Measurements from ENCODE around the gene ABLIM2.

ABLIM2 gene

DNA sequence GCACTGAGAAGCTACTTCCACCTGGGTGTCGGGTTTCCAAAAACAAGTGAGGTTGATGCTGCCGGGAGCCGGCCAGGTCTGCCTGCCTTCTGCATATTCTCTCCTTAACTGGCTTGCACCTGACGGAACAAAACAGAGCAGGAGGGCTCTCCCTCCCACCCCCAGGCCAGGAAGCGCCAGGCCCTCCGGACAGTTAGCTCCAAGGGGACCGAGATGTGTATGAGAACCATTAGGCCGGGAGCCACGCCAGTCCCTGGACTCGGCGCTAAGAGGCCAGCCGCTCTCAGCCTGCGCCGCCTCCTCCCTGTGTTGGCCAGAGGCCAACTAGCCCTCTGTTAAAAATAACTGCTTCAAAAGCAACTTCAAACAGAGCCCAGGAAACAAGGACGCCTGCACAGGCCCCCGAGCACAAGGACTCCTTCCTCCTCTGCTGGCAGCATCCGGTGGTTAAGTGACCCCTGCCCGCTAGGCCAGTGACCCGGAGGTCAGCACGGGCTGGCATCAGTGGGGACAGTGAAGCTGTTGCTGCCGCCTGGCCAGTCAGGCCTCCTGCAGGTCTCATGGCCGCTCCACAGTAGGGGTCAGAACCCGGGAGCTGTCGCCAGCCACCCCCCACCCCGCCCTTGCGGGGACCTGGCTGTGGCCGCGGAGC, 107.9 kb downstream of the ABLIM2 start:
- DNase-seq (ENCODE audit: low read depth in 2 of 2, low spot score in 1 of 2): no peak

DNA sequence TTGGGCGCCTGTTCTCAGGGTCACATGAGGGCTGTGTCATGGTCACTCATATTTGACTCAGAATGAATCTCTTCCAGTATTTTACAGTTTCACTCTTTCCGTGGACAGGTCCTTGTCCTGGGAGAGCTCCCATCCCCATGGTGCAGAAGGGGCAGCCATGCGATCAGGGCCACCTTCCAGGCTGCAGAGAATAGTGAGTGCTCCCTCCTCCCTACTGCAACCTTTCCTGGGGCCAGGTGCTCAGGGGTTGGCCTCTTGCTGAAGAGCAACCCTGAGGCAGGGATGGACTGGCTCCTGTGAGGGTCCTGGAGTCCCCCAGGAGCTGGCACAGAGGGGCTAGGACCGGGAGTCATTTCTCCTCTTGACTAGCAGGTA, 108.4 kb downstream of the ABLIM2 start:
- no peak for DNase-seq (ENCODE audit: low read depth in 2 of 2, low spot score in 1 of 2)

DNA sequence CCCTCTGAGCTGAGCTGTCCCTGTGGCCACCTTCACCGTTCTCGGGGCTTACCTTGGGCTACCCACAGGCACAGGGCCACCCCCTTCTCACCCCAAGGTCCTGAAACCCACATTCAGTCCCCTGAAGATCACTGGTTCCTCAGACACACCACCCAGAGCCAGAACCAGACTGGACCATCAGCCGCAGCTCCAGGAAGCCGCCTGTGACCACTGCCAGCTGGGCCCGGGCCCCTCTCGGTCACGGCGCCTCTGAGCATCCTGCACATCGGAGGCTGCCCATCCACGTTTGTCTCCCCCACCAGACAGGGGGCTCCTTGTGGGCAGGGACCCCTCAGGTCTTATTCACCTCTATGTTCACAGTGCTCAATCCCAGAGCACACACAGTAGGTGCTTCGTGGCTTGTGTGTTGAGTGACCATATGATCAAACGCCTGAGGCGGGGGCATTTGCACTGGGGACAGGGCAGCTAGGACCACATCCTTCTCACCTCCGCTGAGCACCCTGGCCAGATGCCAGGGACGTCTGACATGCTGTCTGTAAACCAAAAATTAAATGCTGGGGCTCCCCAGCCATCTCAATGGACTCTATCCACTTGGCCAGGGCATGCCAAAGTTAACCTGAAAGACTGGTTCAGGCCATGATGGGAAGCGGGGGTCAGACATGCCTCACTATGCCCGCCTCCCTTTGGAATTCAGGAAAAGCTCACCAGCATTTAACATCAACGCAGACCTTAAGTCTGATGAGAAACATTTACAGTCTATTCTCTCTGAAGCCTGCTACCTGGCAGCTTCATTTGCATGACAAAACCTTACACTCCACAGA, 109.5 kb downstream of the ABLIM2 start:
- DNase-seq (ENCODE audit: low read depth in 2 of 2, low spot score in 1 of 2): no peak

DNA sequence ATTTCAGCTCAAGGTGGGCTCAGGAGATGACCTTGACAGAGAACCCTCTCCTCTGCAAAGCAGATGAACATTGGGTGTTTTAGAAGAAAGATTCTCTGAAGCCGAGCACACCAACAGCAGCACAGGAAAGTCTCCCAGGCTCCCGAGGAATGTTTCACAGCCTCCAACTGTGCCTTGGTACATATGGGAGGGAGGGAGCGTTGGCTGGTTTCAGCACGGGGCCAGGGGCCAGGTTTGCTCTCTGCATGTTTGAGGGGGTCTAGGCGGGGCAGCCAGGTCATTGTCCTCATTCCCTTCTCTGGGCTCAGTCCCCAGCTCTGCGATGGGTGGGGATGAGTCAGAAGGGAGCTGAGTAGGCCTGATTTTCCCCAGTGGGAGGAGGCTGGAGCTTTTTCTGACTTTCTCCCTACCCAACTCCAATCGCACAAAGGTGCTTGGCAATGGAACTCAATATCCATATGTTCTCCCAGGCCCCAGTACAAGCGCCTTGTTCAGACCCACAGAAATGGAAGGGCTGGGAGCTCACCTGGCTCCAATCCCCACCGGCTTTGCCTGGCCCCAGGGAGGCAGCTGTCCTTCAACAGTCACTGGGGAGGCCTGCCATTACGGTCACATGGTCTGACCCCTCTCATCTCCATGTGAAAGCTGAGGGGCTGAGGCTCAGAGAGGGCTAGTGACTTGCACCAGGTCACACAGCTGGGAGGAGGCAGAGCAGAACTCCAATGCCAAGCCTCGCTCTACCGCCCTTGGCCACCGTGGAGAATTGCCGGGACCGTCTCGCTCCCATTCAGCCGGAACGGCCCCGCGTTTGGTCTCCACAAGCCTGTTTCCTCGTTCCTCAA, 110.6 kb downstream of the ABLIM2 start:
- DNase-seq (ENCODE audit: low read depth in 2 of 2, low spot score in 1 of 2): no peak

DNA sequence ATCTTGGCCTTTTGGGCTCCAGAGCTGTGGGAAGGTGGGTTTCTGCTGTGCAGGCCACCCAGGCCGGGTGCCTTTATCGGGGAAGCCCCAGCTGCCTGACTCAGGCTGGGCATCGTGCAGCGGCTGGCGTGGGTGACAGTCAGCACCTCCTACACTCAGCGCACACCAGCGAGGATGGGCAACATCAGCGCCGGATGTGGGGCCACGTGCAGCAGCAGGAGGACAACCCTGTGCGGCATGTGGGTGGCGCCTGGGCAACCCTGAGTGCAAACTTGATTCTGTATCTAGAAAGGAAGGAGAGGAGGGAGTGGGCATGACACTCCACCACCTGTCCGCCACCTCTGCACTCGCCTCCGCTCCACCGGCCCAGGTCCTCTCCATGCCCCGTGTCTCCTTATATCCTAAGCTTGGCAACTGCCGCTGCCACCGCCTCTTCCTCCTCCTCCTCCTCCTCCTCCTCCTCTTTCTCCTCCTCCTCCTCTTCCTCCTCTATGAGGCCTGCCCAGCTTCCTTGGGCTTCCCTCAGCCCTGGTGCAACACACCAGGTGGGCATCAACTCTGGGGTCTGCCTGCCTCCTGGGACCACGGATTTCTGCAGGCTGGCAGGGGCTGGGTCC, 111.6 kb downstream of the ABLIM2 start:
- peak in 1 of 2 donors; percentile 27 for DNase-seq (ENCODE audit: low read depth in 2 of 2, low spot score in 1 of 2)

DNA sequence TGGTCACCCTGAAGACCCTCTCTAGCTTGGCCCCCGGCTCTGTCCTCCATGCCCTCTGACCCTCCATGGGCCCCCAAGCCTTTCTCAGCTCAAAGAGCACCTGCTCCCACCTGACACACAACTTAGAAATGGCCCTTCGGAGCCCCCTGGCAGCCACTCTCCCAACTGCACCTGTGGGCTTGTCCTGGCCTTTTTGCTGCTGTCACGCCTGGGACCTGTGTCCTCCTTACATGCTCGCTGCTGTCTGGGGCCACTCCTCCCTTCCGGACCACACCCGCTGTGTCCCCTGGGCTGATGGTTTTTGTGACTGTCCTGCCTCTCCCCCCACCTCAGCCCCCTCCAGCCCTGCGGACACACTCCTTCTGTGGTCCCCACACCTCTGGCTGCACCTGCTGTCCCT, 112.7 kb downstream of the ABLIM2 start:
- no peak for DNase-seq (ENCODE audit: low read depth in 2 of 2, low spot score in 1 of 2)

DNA sequence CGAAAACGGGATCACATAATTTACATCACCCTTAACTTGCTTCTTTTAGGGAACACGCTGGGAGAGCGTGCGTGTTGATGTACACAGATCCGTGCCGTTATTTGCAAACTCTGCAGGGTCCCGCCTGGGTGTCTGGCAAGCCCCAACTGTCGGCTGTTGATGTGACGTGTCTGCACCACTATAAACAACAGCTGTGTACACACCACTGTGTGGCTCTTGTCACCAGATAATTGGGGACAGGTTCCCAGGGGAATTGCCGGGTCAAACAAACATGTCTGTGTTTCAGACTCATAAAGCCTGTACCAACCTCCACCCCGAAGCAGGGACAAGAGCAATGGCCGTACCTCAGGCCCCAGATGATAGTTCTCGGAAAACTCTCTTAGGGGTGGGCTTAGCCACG, 113.9 kb downstream of the ABLIM2 start:
- DNase-seq (ENCODE audit: low read depth in 2 of 2, low spot score in 1 of 2): no peak

DNA sequence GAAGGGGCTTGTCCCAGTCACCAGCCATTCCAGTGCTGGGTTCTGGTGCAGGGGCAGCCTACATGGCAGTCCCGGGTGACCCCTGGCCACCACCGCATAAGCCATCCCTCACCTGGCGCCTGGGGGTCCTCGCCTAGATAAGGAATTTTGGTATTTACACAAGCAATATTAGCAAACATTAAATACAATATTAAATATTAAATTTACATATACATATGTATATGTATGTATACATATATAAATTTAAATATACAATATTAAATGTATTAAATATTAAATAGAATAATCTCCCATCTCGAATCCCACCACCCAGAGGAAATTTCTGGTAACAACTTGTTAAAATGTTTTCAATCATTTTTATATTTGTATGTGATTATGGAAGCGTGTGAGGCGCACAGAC, 114.4 kb downstream of the ABLIM2 start:
- DNase-seq (ENCODE audit: low read depth in 2 of 2, low spot score in 1 of 2): no peak

DNA sequence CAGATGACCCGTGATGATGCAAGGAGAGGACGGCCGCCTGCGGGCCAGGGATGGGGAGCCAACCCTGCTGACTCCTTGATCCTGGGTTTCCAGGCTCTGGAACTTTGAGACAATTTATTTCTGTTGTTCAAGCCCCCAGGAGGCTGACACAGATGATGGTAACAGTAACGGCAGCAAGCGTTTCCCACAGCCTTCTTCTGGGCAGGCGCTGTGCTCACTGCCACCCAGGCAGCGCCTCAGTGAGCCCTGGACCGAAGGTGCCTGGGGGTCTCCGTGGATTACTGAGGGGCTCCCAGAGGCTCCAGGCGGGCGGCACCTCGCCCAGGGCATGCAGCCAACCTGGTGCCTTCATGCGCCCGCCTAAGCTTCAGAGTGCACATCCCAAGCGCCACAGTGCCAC, 115.0 kb downstream of the ABLIM2 start:
- DNase-seq (ENCODE audit: low read depth in 2 of 2, low spot score in 1 of 2): no peak

DNA sequence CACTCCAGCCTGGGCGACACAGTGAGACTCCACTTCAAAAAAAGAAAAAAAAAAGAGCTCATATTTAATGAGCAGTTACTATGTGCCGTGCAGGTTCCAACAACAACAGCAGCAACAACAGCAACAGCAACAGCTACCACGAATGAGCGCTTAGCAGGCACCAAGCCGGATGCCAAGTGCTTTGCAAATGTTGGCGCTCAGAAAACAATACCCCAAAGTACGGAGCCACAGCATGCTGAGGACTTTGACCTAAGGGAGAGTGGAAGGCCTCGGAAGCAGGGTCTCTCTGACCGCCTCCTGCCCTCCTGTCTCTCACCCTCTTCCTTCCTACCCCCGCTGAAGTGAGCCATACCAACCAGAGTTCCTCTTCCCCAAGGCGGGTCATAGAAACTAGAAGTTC, 116.7 kb downstream of the ABLIM2 start:
- DNase-seq (ENCODE audit: low read depth in 2 of 2, low spot score in 1 of 2): no peak

DNA sequence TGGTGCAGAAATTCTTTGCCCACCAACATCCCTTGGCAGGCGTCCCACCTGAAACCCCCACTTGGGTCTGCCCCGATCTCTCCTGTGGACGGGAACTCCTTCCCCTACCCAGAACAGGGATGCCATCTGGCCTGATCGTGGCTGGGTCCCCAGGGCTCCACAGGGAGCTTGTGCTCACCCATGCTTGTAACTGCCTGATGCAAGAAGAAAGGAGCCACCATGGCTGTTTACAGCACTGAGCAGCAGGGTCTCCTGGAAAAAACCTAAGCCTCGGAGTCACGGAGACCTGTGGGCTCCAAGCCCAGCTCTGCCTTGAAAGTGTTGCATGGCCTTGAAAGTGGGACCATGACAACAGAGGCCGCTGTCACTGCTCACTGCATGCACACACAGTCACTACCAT, 117.4 kb downstream of the ABLIM2 start:
- DNase-seq (ENCODE audit: low read depth in 2 of 2, low spot score in 1 of 2): no peak

DNA sequence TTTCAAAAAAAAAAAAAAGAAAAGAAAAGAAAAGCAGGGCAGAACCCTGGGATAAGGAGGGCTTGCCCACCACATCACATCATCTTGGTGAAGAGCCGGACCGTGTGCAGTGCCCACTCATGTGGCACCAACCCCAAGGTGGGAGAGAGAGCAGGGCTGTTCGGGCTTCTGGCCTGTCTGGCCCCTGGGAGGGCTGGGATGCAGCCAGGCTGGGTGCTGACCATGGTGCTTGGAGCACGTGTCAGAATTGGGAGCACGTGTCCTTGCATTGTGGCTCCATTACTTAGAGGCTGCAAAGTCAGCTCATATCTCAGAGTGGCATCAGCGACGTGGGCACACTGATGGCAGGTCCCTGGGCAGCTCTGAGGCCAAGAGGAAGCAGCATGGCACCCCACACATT, 118.0 kb downstream of the ABLIM2 start:
- DNase-seq (ENCODE audit: low read depth in 2 of 2, low spot score in 1 of 2): no peak

DNA sequence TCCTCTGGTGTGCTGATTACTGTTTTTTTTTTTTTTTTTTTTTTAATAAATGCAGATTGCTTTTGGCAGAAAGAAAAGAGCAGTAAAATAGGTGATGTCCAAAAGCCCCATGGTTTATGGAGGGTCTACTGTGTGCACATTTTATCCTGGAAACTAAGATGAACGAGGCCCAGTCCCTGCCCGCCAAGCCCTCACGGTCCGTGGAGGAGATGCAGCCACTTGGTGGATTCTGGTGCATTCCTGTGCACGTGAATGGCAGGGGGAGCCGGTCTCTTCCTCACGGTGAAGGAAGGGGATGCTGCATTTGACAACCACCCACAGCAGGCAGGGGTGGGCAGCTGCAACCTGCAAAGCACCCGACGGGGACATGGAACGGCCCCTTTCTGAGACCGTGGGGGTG, 118.8 kb downstream of the ABLIM2 start:
- no peak for DNase-seq (ENCODE audit: low read depth in 2 of 2, low spot score in 1 of 2)

DNA sequence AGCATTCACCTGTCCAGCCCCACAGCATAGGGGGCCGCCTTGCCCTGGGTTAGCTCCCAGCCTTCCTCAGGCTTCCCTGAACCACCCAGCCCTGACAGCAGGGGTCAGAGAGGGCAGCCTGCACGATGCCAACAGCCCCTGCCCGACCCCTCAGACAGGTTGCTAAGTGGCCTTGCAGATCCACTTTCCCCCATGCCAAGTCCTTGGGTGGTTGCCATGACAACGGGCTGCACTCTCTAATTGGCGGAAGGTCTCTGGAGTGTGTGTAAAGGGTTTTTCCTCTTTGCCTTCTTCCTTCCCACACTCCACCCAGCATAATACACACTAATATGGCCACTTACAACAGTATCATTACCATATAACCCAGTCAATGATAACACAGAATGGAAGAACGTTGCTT, 119.3 kb downstream of the ABLIM2 start:
- DNase-seq (ENCODE audit: low read depth in 2 of 2, low spot score in 1 of 2): no peak

DNA sequence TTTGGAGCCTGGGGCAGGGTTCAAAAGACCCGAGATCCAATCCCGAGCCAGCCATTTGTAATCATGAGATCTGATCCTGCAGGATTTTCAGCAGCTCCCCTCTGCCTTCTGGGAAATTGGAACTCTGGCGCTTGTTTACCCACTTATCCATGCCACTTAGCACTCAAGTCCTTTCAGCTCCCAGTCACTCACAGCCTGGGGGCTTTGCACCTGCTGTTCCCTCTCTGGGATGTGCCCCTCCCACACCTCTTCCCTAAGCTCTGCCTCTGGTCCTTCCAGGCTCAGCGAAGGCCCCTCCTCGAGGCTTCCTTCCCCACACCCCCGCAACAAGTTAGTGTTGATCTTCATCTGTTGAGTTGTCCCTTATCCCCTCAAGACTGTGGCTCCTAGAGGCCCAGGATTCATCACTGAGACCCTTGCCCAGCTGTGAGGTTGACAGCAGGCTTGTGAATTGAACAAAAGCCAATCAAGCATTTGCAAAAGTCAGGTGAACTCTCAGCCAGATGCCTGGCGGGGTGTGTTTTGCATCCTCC, 119.8 kb downstream of the ABLIM2 start:
- DNase-seq (ENCODE audit: low read depth in 2 of 2, low spot score in 1 of 2): no peak

DNA sequence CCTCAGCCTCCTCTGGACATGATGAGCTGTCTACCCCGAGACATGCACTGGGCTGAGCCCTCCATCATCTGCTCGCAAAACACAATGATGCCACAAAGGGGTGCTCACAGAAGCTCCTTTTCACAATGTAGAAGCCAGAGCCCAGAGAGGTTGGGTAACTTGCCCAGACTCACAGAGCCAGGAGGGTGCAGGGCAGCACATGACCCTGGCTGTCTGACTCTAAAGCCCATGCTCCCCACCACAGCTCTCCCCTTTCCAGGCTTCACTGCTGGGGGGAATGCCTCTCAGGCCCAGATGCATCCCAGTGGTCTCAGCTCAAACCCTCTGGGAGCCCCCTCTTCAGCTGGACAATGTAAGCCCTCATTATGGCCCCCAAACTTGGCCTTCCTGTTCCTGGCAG, 120.5 kb downstream of the ABLIM2 start:
- DNase-seq (ENCODE audit: low read depth in 2 of 2, low spot score in 1 of 2): no peak

DNA sequence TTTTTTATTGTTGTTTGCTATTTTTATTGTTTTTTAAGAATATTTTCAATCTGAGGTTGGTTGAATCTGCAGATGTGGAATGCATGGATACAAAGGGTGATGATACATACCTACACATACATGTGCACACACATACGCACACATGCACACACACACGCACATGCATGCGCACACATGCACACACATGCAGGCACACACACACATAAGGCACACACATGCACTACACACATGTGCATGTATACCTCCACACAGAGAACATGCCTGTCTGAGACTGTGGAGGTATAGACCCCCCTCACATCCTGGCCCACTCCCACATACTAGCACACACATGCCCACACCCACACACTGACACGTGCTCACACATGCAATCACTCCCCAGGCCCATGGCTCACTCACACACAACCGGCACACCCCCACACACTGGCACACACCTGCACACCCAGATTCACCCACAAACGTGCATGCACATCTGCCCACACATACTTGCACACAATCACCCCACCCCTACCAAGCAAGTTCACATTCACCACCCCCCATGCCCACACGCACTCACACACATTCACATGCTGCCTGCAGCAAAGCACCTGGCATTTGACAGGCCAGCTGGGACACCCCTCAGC, 121.4 kb downstream of the ABLIM2 start:
- DNase-seq (ENCODE audit: low read depth in 2 of 2, low spot score in 1 of 2): no peak

DNA sequence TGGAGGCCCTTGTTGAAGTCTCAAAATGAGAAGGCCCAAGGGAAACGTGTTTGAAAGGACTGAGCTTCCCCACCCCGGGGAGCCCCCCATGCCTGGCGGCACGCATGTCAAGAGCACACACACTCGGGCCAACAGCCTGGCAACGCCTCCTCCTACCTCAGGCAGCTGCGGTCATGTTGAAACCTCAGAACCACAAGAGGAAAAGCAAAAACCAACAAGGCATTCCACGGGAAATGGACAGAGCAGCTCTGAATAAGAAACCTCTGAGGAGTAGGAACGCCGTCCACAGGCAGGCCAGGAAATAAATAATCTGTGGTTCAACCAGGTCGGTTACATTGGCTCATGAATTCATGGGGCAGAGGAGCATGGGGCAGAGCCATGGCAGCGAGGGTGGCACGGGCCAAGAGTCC, 123.2 kb downstream of the ABLIM2 start:
- DNase-seq (ENCODE audit: low read depth in 2 of 2, low spot score in 1 of 2): no peak

DNA sequence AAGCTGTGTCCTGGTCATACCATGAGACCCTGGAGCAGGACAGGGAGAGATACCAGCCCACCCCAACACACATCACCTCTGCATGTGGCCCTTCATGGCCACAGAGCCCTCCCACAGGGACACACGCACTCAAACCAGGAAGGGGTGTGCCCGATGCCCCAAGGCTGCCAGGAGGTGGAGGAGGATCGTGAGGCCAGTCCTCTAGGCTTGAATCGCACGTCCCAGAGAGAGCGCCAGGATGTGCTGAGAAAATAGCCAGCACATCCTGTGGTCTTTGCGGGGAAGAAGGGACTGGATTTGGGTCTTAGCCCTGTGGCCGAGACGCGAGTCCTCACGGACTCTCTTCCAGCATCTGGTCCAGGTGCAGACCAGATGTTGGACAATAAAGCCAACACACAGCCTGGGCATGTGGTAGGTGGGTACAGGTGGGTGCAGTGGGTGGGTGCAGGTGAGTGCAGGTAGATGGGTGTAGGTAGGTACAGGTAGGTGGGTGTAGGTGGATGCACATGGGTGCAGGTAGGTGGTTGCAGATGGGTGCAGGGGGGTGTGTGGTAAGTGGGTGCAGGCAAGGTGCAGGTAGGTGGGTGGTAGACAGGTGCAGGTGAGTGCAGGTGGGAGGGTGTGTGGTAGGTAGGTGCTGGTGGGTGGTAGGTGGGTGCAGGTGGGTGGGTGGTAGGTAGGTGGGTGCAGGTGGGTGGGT, 124.6 kb downstream of the ABLIM2 start:
- DNase-seq (ENCODE audit: low read depth in 2 of 2, low spot score in 1 of 2): no peak

DNA sequence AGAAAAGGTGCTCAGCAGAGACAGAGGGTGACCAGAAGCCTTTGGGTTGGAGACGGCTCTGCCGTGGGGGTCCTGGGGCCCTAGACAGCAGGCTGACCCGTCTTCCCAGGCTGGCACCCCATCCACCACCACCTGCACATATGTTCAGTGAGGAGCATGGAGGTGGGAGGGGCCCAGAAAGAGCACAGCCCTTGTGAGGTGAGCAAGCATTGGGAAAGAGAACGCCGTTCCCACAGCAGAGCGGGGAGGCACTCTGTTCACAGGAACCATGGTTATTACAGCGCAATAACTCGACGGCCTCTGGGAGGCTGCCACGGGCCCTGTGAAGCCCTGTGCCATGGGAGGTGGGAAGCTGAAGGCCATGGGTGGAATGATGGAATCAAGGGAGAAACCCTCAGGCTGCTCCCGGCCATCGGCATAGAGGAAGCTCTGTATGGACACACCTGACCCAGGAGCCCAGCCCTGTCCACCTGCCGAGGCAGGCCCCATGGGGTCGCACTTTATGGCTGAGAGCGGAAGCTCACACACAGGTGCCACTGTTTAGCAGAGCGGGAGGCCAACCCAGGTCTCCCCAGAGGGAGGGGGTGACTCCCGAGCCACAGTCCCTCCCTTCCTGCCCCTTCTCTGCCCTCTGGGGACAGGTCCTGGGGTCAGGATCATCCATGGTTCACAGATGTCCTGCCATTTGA, 125.4 kb downstream of the ABLIM2 start:
- DNase-seq (ENCODE audit: low read depth in 2 of 2, low spot score in 1 of 2): no peak

Measured in stimulated activated CD8-positive, alpha-beta memory T cell treated with anti-CD3 and anti-CD28 coated beads, Interleukin-4, amount 100 ng/mL, for 4 hours (primary cell).